ENCODE results near the gene ITGA8. TPM values are rescaled to one million over a fixed set of nuclear protein-coding genes. Genes with fewer than 3 reads are reported as not detected.
"Not testable (repeated sequence)": the region's sequence is repeated elsewhere in the genome, so short reads cannot be mapped to it uniquely, and the experiment has no call there.

Gene ITGA8
- polyA plus RNA-seq, 2 donors, result 2.5 to 3.6 TPM

GRCh38 chr10:15585303-15585715, 134.4 kb downstream of the ITGA8 start:
- no peaks in the 10 kb centered on the region for H3K36me3 ChIP-seq (ENCODE audit: control insufficient read depth in 2 of 2, insufficient read depth in 2 of 2, low read length in 1 of 2)
- no peaks in the 10 kb centered on the region for H3K9me3 ChIP-seq (ENCODE audit: control insufficient read depth in 2 of 2, insufficient read depth in 1 of 2, low read depth in 1 of 2, low read length in 1 of 2)
- whole genome bisulfite sequencing, 2 donors, result 11 to 18% methylated on average over 6 of the region's 6 CpGs
- H3K27me3 ChIP-seq (ENCODE audit: control insufficient read depth in 1 of 2, insufficient read depth in 2 of 2, low read length in 2 of 2), result no peaks in the 10 kb centered on the region
- H3K4me1 ChIP-seq (ENCODE audit: control insufficient read depth in 2 of 2, insufficient read depth in 2 of 2, low read length in 1 of 2), result no peaks in the 10 kb centered on the region
- H3K27ac ChIP-seq (ENCODE audit: low read depth in 2 of 2, low read length in 1 of 2), result no peak overlapping the region
- no peak overlapping the region for H3K4me3 ChIP-seq (ENCODE audit: low read depth in 1 of 2, low read length in 2 of 2)

- 94 to 98% methylated on average over 2 of the region's 2 CpGs for WGBS, 2 donors
- H3K36me3 ChIP-seq (ENCODE audit: control insufficient read depth in 2 of 2, insufficient read depth in 2 of 2, low read length in 1 of 2); H3K9me3 ChIP-seq (ENCODE audit: control insufficient read depth in 2 of 2, insufficient read depth in 1 of 2, low read depth in 1 of 2, low read length in 1 of 2); H3K27me3 ChIP-seq (ENCODE audit: control insufficient read depth in 1 of 2, insufficient read depth in 2 of 2, low read length in 2 of 2); H3K4me1 ChIP-seq (ENCODE audit: control insufficient read depth in 2 of 2, insufficient read depth in 2 of 2, low read length in 1 of 2); H3K27ac ChIP-seq (ENCODE audit: low read depth in 2 of 2, low read length in 1 of 2); H3K4me3 ChIP-seq (ENCODE audit: low read depth in 1 of 2, low read length in 2 of 2): not testable (repeated sequence)
Observed at GRCh38 chr10:15582972-15583371, 136.8 kb downstream of the ITGA8 start.

- WGBS, 2 donors, result 65% methylated on average over 4 of the region's 4 CpGs
- no peak overlapping the region for H3K27ac ChIP-seq (ENCODE audit: low read depth in 2 of 2, low read length in 1 of 2)
- H3K4me1 ChIP-seq (ENCODE audit: control insufficient read depth in 2 of 2, insufficient read depth in 2 of 2, low read length in 1 of 2), result no peaks in the 10 kb centered on the region
- H3K27me3 ChIP-seq (ENCODE audit: control insufficient read depth in 1 of 2, insufficient read depth in 2 of 2, low read length in 2 of 2), result no peaks in the 10 kb centered on the region
- H3K4me3 ChIP-seq (ENCODE audit: low read depth in 1 of 2, low read length in 2 of 2), result no peak overlapping the region
- H3K36me3 ChIP-seq (ENCODE audit: control insufficient read depth in 2 of 2, insufficient read depth in 2 of 2, low read length in 1 of 2), result no peaks in the 10 kb centered on the region
- H3K9me3 ChIP-seq (ENCODE audit: control insufficient read depth in 2 of 2, insufficient read depth in 1 of 2, low read depth in 1 of 2, low read length in 1 of 2), result no peaks in the 10 kb centered on the region
Observed at GRCh38 chr10:15579605-15580004, 140.1 kb downstream of the ITGA8 start.

GRCh38 chr10:15572531-15573045, 147.1 kb downstream of the ITGA8 start:
- Histone ChIP-seq H3K4me1 (ENCODE audit: control insufficient read depth in 2 of 2, insufficient read depth in 2 of 2, low read length in 1 of 2) (no peaks in the 10 kb centered on the region), H3K27me3 (ENCODE audit: control insufficient read depth in 1 of 2, insufficient read depth in 2 of 2, low read length in 2 of 2) (no peaks in the 10 kb centered on the region), H3K9me3 (ENCODE audit: control insufficient read depth in 2 of 2, insufficient read depth in 1 of 2, low read depth in 1 of 2, low read length in 1 of 2) (no peaks in the 10 kb centered on the region), H3K27ac (ENCODE audit: low read depth in 2 of 2, low read length in 1 of 2) (no peak overlapping the region), H3K4me3 (ENCODE audit: low read depth in 1 of 2, low read length in 2 of 2) (no peak overlapping the region), H3K36me3 (ENCODE audit: control insufficient read depth in 2 of 2, insufficient read depth in 2 of 2, low read length in 1 of 2) (no peaks in the 10 kb centered on the region)
- WGBS, 2 donors, result 85 to 89% methylated on average over 6 of the region's 6 CpGs

- H3K4me3 ChIP-seq (ENCODE audit: low read depth in 1 of 2, low read length in 2 of 2), result no peak overlapping the region
- no peak overlapping the region for H3K27ac ChIP-seq (ENCODE audit: low read depth in 2 of 2, low read length in 1 of 2)
- H3K9me3 ChIP-seq (ENCODE audit: control insufficient read depth in 2 of 2, insufficient read depth in 1 of 2, low read depth in 1 of 2, low read length in 1 of 2), result no peaks in the 10 kb centered on the region
- 13 to 24% methylated on average over 3 of the region's 3 CpGs for WGBS, 2 donors
- no peaks in the 10 kb centered on the region for H3K27me3 ChIP-seq (ENCODE audit: control insufficient read depth in 1 of 2, insufficient read depth in 2 of 2, low read length in 2 of 2)
- H3K36me3 ChIP-seq (ENCODE audit: control insufficient read depth in 2 of 2, insufficient read depth in 2 of 2, low read length in 1 of 2), result no peaks in the 10 kb centered on the region
- H3K4me1 ChIP-seq (ENCODE audit: control insufficient read depth in 2 of 2, insufficient read depth in 2 of 2, low read length in 1 of 2), result no peaks in the 10 kb centered on the region
Observed at GRCh38 chr10:15571575-15571974, 148.1 kb downstream of the ITGA8 start.

GRCh38 chr10:15570738-15571339, 148.9 kb downstream of the ITGA8 start:
- H3K36me3 ChIP-seq (ENCODE audit: control insufficient read depth in 2 of 2, insufficient read depth in 2 of 2, low read length in 1 of 2), result no peaks in the 10 kb centered on the region
- H3K4me1 ChIP-seq (ENCODE audit: control insufficient read depth in 2 of 2, insufficient read depth in 2 of 2, low read length in 1 of 2), result no peaks in the 10 kb centered on the region
- WGBS, 2 donors, result 95 to 97% methylated on average over 3 of the region's 3 CpGs
- no peak overlapping the region for H3K4me3 ChIP-seq (ENCODE audit: low read depth in 1 of 2, low read length in 2 of 2)
- H3K9me3 ChIP-seq (ENCODE audit: control insufficient read depth in 2 of 2, insufficient read depth in 1 of 2, low read depth in 1 of 2, low read length in 1 of 2), result no peaks in the 10 kb centered on the region
- H3K27ac ChIP-seq (ENCODE audit: low read depth in 2 of 2, low read length in 1 of 2), result no peak overlapping the region
- H3K27me3 ChIP-seq (ENCODE audit: control insufficient read depth in 1 of 2, insufficient read depth in 2 of 2, low read length in 2 of 2), result no peaks in the 10 kb centered on the region

GRCh38 chr10:15567952-15568351, 151.8 kb downstream of the ITGA8 start:
- Histone ChIP-seq H3K9me3 (ENCODE audit: control insufficient read depth in 2 of 2, insufficient read depth in 1 of 2, low read depth in 1 of 2, low read length in 1 of 2) (no peaks in the 10 kb centered on the region), H3K4me3 (ENCODE audit: low read depth in 1 of 2, low read length in 2 of 2) (no peak overlapping the region), H3K4me1 (ENCODE audit: control insufficient read depth in 2 of 2, insufficient read depth in 2 of 2, low read length in 1 of 2) (no peaks in the 10 kb centered on the region), H3K27ac (ENCODE audit: low read depth in 2 of 2, low read length in 1 of 2) (no peak overlapping the region), H3K36me3 (ENCODE audit: control insufficient read depth in 2 of 2, insufficient read depth in 2 of 2, low read length in 1 of 2) (no peaks in the 10 kb centered on the region), H3K27me3 (ENCODE audit: control insufficient read depth in 1 of 2, insufficient read depth in 2 of 2, low read length in 2 of 2) (no peaks in the 10 kb centered on the region)
- 76 to 77% methylated on average over 1 of the region's 1 CpG for WGBS, 2 donors

GRCh38 chr10:15563246-15563645, 156.5 kb downstream of the ITGA8 start:
- Histone ChIP-seq H3K9me3 (ENCODE audit: control insufficient read depth in 2 of 2, insufficient read depth in 1 of 2, low read depth in 1 of 2, low read length in 1 of 2) (no peaks in the 10 kb centered on the region), H3K4me3 (ENCODE audit: low read depth in 1 of 2, low read length in 2 of 2) (no peak overlapping the region), H3K4me1 (ENCODE audit: control insufficient read depth in 2 of 2, insufficient read depth in 2 of 2, low read length in 1 of 2) (no peaks in the 10 kb centered on the region), H3K27me3 (ENCODE audit: control insufficient read depth in 1 of 2, insufficient read depth in 2 of 2, low read length in 2 of 2) (no peaks in the 10 kb centered on the region), H3K36me3 (ENCODE audit: control insufficient read depth in 2 of 2, insufficient read depth in 2 of 2, low read length in 1 of 2) (no peaks in the 10 kb centered on the region), H3K27ac (ENCODE audit: low read depth in 2 of 2, low read length in 1 of 2) (no peak overlapping the region)
- WGBS, 2 donors, result 100% methylated on average over 1 of the region's 1 CpG

GRCh38 chr10:15562578-15562977, 157.1 kb downstream of the ITGA8 start:
- Histone ChIP-seq H3K27me3 (ENCODE audit: control insufficient read depth in 1 of 2, insufficient read depth in 2 of 2, low read length in 2 of 2) (no peaks in the 10 kb centered on the region), H3K27ac (ENCODE audit: low read depth in 2 of 2, low read length in 1 of 2) (no peak overlapping the region), H3K4me1 (ENCODE audit: control insufficient read depth in 2 of 2, insufficient read depth in 2 of 2, low read length in 1 of 2) (no peaks in the 10 kb centered on the region), H3K9me3 (ENCODE audit: control insufficient read depth in 2 of 2, insufficient read depth in 1 of 2, low read depth in 1 of 2, low read length in 1 of 2) (no peaks in the 10 kb centered on the region), H3K36me3 (ENCODE audit: control insufficient read depth in 2 of 2, insufficient read depth in 2 of 2, low read length in 1 of 2) (no peaks in the 10 kb centered on the region), H3K4me3 (ENCODE audit: low read depth in 1 of 2, low read length in 2 of 2) (no peak overlapping the region)
- 74 to 76% methylated on average over 5 of the region's 5 CpGs for WGBS, 2 donors

GRCh38 chr10:15562116-15562515, 157.6 kb downstream of the ITGA8 start:
- 84 to 93% methylated on average over 10 of the region's 10 CpGs for WGBS, 2 donors

More at GRCh38 chr10:15562116-15562515, 157.6 kb downstream of the ITGA8 start:
- Histone ChIP-seq H3K27me3 (ENCODE audit: control insufficient read depth in 1 of 2, insufficient read depth in 2 of 2, low read length in 2 of 2) (no peaks in the 10 kb centered on the region), H3K4me1 (ENCODE audit: control insufficient read depth in 2 of 2, insufficient read depth in 2 of 2, low read length in 1 of 2) (no peaks in the 10 kb centered on the region), H3K36me3 (ENCODE audit: control insufficient read depth in 2 of 2, insufficient read depth in 2 of 2, low read length in 1 of 2) (no peaks in the 10 kb centered on the region), H3K9me3 (ENCODE audit: control insufficient read depth in 2 of 2, insufficient read depth in 1 of 2, low read depth in 1 of 2, low read length in 1 of 2) (no peaks in the 10 kb centered on the region), H3K27ac (ENCODE audit: low read depth in 2 of 2, low read length in 1 of 2) (no peak overlapping the region), H3K4me3 (ENCODE audit: low read depth in 1 of 2, low read length in 2 of 2) (no peak overlapping the region)

Data from esophagus (tissue), 2 donors.